ENCODE results near the gene ELFN2. TPM values are rescaled to one million over a fixed set of nuclear protein-coding genes. Genes with fewer than 3 reads are reported as not detected.

The ELFN2 gene
- total RNA-seq, 2 experiments from 2014 or later = 0.63 to 1.8 TPM

- Histone ChIP-seq H3K27ac (ENCODE audit: low read depth, low read length, poor library complexity, severe bottlenecking) (no peak overlapping the region), H3K4me3 (ENCODE audit: low read depth, low read length, poor library complexity, severe bottlenecking) (no peak overlapping the region), H3K4me2 (ENCODE audit: low read length) (no peak overlapping the region), H2AFZ (ENCODE audit: low read length) (no peak overlapping the region; the same call in 1 of the 2 replicates), H3K4me1 (ENCODE audit: insufficient read depth, low read length, poor library complexity, severe bottlenecking) (peaks cover 12% of the 10 kb centered on the region), H3K9me2 (ENCODE audit: insufficient read depth, low read length) (no peaks in the 10 kb centered on the region), H3K36me3 (ENCODE audit: insufficient read depth, low read length) (no peaks in the 10 kb centered on the region), H3K79me2 (ENCODE audit: insufficient read depth, low read depth, low read length) (no peaks in the 10 kb centered on the region), H3K9me3 (ENCODE audit: low read length) (no peaks in the 10 kb centered on the region), H4K20me1 (ENCODE audit: insufficient read depth, low read length) (no peaks in the 10 kb centered on the region)
- ChIA-PET POLR2A (no interaction called here), CTCF (ENCODE audit: unreplicated experiment) (interaction anchor here (0.6 kb wide), 1 partner anchor 57 kb away, joined by 3 read pairs; no protein-coding TSS in a partner anchor)
- no peak for DNase-seq (ENCODE audit: low spot score)
- intact Hi-C loops (cut with micrococcal nuclease; ENCODE audit: unreplicated experiment) = no loop called here
- BruUV-seq (replicated peaks) = no TSS peak
- TF ChIP-seq CTCF (conservative IDR thresholded peaks at IDR 0.05; ENCODE audit: low read length) = no peak
- TF ChIP-seq EZH2phosphoT487 (IDR thresholded peaks at IDR 0.05; ENCODE audit: borderline replicate concordance, low read depth, low read length) = no peak
These were observed 18.2 kb downstream of the ELFN2 start for GRCh38 chr22:37409031-37409430.

GRCh38 chr22:37407856-37408255, 19.4 kb downstream of the ELFN2 start:
- Histone ChIP-seq H3K79me2 (ENCODE audit: insufficient read depth, low read depth, low read length) (no peaks in the 10 kb centered on the region), H4K20me1 (ENCODE audit: insufficient read depth, low read length) (no peaks in the 10 kb centered on the region), H3K27ac (ENCODE audit: low read depth, low read length, poor library complexity, severe bottlenecking) (no peak overlapping the region), H3K4me3 (ENCODE audit: low read depth, low read length, poor library complexity, severe bottlenecking) (no peak overlapping the region), H3K4me1 (ENCODE audit: insufficient read depth, low read length, poor library complexity, severe bottlenecking) (peaks cover 12% of the 10 kb centered on the region), H3K9me2 (ENCODE audit: insufficient read depth, low read length) (no peaks in the 10 kb centered on the region), H3K36me3 (ENCODE audit: insufficient read depth, low read length) (no peaks in the 10 kb centered on the region), H3K9me3 (ENCODE audit: low read length) (no peaks in the 10 kb centered on the region), H3K4me2 (ENCODE audit: low read length) (no peak overlapping the region), H2AFZ (ENCODE audit: low read length) (no peak overlapping the region)
- ChIA-PET POLR2A (interaction anchor here (0.7 kb wide), 1 partner anchor 123 kb away, joined by 3 read pairs; no protein-coding TSS in a partner anchor), CTCF (ENCODE audit: unreplicated experiment) (no interaction called here)
- TF ChIP-seq EZH2phosphoT487 (IDR thresholded peaks at IDR 0.05; ENCODE audit: borderline replicate concordance, low read depth, low read length) (no peak), CTCF (conservative IDR thresholded peaks at IDR 0.05; ENCODE audit: low read length) (no peak)
- intact Hi-C loops (cut with micrococcal nuclease; ENCODE audit: unreplicated experiment) = no loop called here
- BruUV-seq (replicated peaks) = no TSS peak
- no peak for DNase-seq (ENCODE audit: low spot score)

GRCh38 chr22:37406441-37407235, 20.6 kb downstream of the ELFN2 start:
- Histone ChIP-seq H3K4me2 (ENCODE audit: low read length) (no peak overlapping the region), H2AFZ (ENCODE audit: low read length) (no peak overlapping the region), H3K9me3 (ENCODE audit: low read length) (no peaks in the 10 kb centered on the region), H3K27ac (ENCODE audit: low read depth, low read length, poor library complexity, severe bottlenecking) (no peak overlapping the region), H3K36me3 (ENCODE audit: insufficient read depth, low read length) (no peaks in the 10 kb centered on the region), H3K4me1 (ENCODE audit: insufficient read depth, low read length, poor library complexity, severe bottlenecking) (peaks cover 12% of the 10 kb centered on the region), H4K20me1 (ENCODE audit: insufficient read depth, low read length) (no peaks in the 10 kb centered on the region), H3K4me3 (ENCODE audit: low read depth, low read length, poor library complexity, severe bottlenecking) (no peak overlapping the region), H3K79me2 (ENCODE audit: insufficient read depth, low read depth, low read length) (no peaks in the 10 kb centered on the region), H3K9me2 (ENCODE audit: insufficient read depth, low read length) (no peaks in the 10 kb centered on the region)
- BruUV-seq (replicated peaks) = no TSS peak
- ChIA-PET POLR2A (interaction anchor here (0.6 kb wide), 1 partner anchor 376 kb away, joined by 3 read pairs; no protein-coding TSS in a partner anchor), CTCF (ENCODE audit: unreplicated experiment) (interaction anchor here (0.6 to 0.7 kb wide), 2 partner anchors 130 to 210 kb away, joined by 3 read pairs; no protein-coding TSS in a partner anchor)
- no peak for DNase-seq (ENCODE audit: low spot score)
- no peak for TF ChIP-seq CTCF (conservative IDR thresholded peaks at IDR 0.05; ENCODE audit: low read length)
- intact Hi-C loops (cut with micrococcal nuclease; ENCODE audit: unreplicated experiment) = no loop called here

Data from OCI-LY7 (cell line).